DMS53 (cell line): Measurements from ENCODE around the gene NANS.
A peak's percentile ranks its signal among the peaks of the same experiment; 100 is the strongest.
"Not testable (repeated sequence)": the region's sequence is repeated elsewhere in the genome, so short reads cannot be mapped to it uniquely, and the experiment has no call there.

Experiments
- DNase-seq: peaks from one replicate; lab custom pipeline; 2025; lab: John Stamatoyannopoulos, UW

NANS gene

DNA sequence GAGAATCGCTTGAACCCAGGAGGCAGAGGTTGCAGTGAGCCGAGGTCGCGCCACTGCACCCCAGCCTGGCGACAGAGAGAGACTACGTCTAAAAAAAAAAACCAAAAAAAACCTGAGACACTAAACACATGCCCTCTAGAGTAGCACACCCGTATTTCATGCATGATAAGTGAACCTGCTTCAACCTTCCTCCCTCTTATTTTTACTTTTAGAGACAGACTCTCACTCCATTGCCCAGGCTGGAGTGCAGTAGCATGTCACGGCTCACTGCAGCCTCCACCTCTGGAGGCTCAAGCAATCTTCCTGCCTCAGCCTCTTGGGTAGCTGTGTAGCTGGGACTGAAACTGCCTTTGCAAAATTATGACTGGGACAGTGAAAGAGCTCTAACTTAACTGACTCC, 17.6 kb upstream of the NANS start:
- DNase-seq, result no peak

- DNase-seq, result no peak
These were observed 16.9 kb upstream of the NANS start for GRCh38 chr9:98039607-98040017.

DNA sequence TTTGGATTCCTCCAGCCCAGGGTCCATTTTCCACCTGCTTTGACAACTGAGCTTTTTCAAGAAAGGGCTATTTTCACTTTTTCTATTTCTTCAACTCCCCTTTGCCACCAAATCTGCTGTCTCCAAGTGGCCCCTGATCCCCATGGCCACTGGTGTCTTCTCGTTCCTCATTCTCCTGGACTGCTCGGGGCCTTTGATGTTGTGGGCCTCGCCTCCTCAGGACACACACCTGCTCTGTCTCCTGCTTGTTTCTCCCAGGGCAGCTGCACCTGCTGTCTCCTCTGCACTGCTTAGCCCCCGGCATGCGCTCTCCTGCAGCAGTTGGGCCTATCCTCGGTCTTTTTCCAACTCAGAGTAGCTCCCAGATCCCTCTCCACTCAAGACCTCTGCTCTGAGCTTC, 16.3 kb upstream of the NANS start:
- peak; percentile 61 for DNase-seq

GRCh38 chr9:98043915-98044314, 12.6 kb upstream of the NANS start:
- no peak for DNase-seq

GRCh38 chr9:98045234-98046179, 11.0 kb upstream of the NANS start:
- no peak for DNase-seq

- DNase-seq, result no peak
These were observed 10.4 kb upstream of the NANS start for GRCh38 chr9:98046180-98046543.

DNA sequence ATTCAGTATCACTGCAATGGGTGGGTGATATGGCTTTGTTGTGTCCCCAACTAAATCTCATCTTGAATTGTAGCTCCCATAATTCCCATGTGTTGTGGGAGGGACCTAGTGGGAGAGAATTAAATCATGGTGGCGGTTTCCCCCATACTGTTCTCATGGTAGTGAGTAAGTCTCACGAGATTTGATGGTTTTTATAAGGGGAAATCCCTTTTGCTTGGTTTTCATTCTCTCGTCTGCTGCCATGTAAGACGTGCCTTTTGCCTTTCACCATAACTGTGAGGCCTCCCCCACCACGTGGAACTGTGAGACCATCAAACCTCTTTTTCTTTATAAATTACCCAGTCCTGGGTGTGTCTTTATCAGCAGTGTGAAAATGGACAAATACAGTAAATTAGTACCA, 9.5 kb upstream of the NANS start:
- no peak for DNase-seq

GRCh38 chr9:98049288-98050072, 7.1 kb upstream of the NANS start:
- no peak for DNase-seq

- no peak for DNase-seq
These were observed 6.2 kb upstream of the NANS start for GRCh38 chr9:98050351-98050750.

GRCh38 chr9:98054376-98054951, 2.1 kb upstream of the NANS start:
- DNase-seq, result no peak

DNA sequence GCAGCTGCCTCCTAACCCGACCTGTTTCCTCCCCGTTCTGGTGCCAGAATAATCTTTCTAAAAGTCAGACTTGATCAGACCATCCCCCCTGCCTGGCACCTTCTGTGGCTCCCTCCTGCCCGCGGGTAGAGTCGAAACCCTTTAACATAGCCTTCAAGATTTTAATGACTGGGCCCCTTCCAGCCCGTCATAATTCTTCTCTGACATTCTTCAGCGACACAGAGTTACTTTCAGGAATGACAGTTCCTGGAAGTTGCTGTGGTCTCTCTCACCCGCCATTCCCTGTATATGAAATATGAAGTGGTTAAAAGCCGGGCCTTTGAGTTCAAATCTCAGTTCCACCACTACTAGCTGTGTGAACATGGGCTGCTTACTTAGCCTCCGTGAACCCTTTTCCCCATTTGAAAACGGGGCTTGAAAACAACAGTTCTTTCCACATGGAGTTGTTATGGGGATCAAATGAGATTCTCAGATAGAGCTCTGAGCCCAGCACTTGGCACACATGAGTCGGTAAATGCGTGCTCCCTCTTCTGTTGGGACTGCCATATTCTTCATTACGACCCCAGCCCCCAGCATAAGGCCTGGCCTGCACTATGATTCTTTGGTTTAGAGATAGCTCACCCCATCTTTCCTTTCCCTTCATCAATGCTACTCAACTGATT, 737 bp downstream of the NANS start:
- peak; percentile 50 for DNase-seq

DNA sequence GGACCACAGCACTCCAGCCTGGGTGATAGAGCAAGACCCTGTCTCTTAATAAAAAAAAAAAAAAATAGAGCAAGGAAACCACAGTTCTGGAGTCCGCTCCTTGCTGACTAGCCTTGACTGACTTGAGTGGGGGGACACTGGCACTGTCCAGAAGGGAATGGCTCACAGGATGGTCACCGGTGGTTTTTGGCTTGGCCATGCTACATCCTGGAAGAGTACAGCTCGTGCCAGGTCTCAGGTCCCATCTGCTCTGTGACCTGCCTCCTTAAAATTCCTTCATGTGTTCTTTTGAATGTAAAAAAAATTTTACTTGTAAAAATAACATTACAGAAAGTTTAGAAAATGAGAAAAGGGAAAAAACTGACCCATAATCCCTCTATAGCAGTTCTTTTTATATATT, 5.6 kb downstream of the NANS start:
- DNase-seq, result no peak

DNA sequence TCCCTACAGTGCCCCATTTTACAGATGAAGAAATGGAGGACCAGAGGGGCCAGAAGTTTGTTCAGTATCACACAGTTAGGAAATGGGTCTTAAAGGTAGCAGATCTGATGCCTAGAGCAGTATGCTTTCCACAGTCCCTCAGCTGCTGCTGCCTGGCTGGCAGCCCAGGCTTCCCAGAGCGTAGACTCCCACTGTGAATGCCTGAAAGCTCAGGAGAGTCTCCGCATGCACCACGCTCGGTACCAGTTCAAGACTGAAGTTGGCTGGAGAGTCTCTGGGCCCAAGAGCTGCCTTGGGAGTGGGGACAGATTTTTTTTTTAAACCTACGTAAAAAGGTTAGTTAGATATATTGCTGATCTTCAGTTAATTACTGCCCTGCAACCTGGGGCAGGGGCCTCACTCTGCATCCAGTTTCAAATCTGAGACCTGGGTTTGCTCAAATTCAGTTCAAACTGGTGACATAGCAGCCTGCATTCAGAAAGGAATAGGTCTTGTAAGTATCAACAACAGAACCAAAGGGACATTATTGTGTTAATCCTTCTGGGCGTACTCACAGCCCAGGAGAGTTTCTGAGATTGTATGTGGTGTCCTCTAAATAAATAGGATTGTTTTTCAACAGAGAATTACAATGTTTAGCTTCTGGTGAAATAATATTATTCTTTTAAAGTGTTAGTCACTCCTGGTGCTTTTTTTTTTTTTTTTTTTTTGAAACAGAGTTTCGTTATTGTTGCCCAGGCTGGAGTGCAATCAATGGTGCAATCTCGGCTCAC, 8.3 kb downstream of the NANS start:
- no peak for DNase-seq

DNA sequence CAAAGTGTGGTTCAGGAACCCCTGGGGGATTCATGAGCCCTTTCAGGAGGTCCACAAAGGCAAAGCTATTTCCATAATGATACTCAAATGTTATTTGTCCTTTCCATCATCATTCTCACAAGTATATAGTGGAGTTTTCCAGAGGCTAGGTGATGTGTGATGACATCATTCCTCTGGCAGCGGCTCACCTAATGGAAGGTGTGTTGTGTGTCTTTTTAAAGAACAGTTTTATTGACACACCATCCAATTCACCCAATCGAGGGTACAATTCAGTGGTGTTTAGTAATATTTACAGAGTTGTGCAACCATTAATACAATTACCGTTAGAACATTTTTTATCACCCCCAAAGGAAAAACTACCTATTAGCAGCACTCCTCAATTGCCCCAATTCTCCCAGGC, 9.7 kb downstream of the NANS start:
- DNase-seq, result no peak

- DNase-seq, result no peak
These were observed 10.7 kb downstream of the NANS start for GRCh38 chr9:98067184-98067583.

DNA sequence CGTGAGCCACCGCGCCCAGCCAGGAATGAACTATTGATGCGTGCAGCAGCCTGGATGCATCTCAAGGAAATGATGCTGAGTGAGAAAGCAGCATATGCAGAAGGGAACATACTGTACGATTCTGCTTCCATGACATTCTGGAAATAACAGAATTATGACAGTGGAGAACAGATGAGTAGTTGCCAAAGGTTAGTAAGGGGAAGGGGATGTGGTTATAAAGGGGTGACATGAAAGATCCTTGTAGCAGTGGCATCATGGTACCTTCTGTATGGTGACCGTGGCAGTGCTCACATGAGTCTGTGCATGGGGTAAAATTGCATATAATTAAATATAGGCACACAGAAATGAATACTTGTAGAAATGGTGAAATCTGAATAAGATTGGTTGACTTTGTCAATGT, 13.0 kb downstream of the NANS start:
- DNase-seq, result no peak

DNA sequence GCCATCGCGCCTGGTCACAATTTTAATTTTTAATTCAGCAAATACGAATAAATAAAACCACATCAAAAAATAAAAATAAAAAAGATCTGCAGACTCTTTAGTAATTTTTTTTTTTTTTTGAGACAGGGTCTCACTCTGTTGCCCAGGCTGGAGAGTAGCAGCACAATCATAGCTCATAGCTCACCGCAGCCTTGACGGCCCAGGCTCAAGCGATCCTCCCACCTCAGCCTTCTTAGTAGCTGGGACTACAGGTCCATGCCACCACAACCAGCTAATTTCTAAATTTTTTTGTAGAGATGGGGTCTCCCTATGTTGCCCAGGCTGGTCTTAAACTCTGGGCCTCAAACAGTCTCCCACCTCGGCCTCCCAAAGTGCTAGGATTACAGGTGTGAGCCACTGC, 14.2 kb downstream of the NANS start:
- DNase-seq, result no peak

DNA sequence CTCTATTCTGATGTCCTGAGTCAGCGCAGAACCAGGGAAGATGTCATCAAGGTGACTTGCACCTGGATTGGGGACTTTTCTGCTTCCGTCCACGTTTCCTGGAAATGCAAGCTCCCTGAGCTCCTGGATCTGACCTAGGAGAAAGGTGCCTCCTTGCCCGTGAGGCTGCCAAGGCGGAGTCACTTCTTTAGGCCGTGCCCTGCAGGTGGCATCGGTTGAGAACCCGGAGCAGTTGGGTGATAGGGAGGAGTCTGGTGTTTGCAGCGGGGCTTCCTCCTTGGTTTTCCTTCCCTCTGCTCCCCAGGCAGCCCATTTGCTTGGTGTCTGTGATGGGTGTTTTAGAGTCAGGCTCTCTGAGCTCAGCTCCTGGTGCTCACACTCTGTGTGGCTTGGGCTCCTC, 15.2 kb downstream of the NANS start:
- no peak for DNase-seq

DNA sequence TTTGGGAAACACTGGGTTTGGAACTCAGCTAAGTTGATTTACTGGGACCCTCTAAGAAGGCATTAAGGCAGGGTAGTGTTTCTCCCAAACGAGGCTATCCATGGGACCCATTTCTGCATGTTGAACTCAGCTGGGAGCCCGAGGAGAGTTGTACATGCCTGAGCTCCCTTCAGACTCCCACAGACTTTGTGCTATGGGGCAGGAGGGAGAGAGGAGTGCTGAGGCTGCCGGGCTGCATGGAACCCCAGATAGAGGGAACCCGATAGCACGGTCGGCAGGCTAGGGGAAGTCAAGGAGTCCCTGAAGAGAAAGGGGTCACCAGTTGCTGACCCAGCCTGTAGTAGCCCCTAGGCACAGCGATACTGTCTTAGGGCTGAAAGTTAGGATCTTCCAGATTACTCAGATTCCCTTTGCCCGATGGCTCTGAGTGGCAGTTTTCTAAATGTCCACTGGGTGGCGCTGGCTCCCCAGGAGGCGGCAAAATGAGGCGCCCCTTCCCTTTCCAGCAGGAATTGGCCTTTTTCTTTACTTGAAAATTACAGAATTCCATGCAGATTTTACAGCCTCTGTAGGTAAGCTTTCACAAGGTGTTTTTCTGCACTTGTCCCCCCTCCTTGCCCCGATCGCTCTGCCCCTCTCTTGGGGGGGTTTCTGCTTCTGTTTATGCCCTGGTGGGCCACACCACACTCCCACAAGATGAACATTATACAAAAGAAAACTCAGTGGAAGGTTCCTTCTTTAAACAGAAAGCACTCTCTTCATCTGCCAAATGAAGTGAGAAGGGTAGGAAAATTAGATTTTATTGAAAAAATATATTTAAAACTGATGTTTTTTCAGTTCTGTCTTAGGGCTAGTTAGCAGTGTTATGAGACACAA, 17.8 kb downstream of the NANS start:
- DNase-seq, result peak; percentile 40

DNA sequence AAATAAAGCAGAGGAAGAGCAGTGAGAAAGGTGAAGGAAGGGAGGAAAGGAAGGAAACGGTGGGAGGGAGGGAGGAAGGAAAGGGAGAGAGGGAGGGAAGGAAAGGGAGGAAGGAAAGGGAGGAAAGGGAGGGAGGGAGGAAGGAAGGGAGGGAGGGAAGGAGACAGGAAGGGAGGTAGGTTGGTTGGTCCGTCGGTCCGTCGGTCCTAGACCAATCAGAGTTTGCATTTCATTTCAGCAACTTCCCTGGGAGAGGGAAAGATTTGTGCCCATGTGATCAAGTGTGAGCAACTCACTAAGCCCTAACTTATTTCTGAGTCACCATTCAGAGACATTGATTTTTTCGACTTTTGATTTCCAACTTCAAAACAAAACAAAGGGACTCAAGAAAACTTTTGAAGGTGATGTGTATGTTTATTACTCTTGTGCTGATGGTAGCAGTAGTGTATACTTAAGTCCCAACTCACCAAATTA, 18.8 kb downstream of the NANS start:
- DNase-seq, result no peak

DNA sequence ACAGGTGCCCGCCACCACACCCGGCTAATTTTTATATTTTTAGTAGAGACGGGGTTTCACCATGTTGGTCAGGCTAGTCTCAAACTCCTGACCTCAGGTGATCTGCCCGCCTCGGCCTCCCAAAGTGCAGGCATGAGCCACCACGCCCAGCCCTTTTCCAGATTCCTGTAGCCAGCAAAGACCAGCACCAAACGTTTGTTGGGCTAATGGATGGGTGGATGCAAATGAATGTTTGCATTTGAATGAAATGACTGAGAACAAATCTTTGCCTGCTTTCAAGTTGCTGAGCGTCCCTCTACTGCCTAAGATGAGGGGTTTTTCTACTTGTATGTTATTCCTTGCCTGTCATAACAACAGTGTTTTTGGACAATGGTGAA, 20.0 kb downstream of the NANS start:
- DNase-seq, result not testable (repeated sequence)
